ENCODE measurements around the gene PRSS50. TPM values are rescaled to one million over a fixed set of nuclear protein-coding genes. Genes with fewer than 3 reads are reported as not detected.

Gene PRSS50
- total and polyA plus RNA-seq, 9 donors: 0.12 to 0.69 (median 0.32) TPM; not detected in 1

DNA sequence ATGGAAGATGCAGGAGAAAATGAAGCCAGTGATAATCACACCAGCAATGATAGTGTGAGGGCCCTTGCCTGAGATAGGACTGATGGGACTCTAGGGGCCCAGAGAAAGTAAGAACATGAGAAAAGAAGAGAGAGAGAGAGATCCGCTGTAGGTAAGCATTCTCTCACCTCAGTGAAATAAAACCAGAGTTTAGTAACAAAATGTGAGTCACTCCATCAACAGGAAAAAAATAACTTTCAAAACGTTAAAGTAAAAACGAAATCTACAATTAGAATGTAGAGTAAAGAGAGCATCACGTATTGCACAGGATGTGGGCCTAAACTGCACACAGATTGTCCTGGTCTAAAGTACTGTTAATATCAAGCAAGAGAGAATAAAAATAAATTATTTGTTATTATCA, 6.8 kb upstream of the PRSS50 start:
- no peak overlapping the region for H3K4me3 ChIP-seq
- H3K9me3 ChIP-seq: no peaks in the 10 kb centered on the region
- intact Hi-C loops (cut with DNase I): no loop called here
- no peaks in the 10 kb centered on the region for H3K4me1 ChIP-seq (ENCODE audit: insufficient read depth)
- TF ChIP-seq EP300 (IDR thresholded peaks at IDR 0.05) (no peak), POLR2A (IDR thresholded peaks at IDR 0.05) (no peak)
- 64 to 77% (median 72%) methylated on average over 4 of the region's 4 CpGs for WGBS, 3 donors
- DNase-seq: no peak
- no peaks in the 10 kb centered on the region for H3K36me3 ChIP-seq
- no peak overlapping the region for H3K27ac ChIP-seq
- H3K27me3 ChIP-seq: no peaks in the 10 kb centered on the region

GRCh38 chr3:46722443-46722842, 4.8 kb upstream of the PRSS50 start:
- Histone ChIP-seq H3K27me3 (no peaks in the 10 kb centered on the region), H3K9me3 (no peaks in the 10 kb centered on the region), H3K4me1 (ENCODE audit: insufficient read depth) (no peaks in the 10 kb centered on the region), H3K4me3 (no peak overlapping the region), H3K27ac (no peak overlapping the region), H3K36me3 (no peaks in the 10 kb centered on the region)
- WGBS, 3 donors: 90 to 92% (median 91%) methylated on average over 5 of the region's 5 CpGs
- DNase-seq: no peak
- TF ChIP-seq EP300 (IDR thresholded peaks at IDR 0.05) (no peak), POLR2A (IDR thresholded peaks at IDR 0.05) (no peak), CTCF (IDR thresholded peaks at IDR 0.05) (no peak)
- intact Hi-C loops (cut with DNase I): no loop called here

DNA sequence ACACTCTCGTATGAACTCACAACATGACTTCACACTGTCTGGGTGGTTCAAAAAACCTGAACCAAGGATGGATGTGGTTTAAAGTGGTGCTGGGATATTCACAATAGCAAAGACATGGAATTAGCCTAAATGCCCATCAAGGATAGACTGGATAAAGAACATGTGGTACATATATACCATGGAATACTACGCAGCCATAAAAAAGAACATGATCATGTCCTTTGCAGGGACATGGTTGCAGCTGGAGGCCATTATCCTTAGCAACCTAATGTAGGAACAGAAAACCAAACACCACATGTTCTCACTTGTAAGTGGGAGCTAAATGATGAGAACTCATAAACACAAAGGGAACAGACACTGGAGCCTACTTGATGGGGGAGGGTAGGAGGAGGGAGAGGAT, 3.3 kb upstream of the PRSS50 start:
- Histone ChIP-seq H3K36me3 (no peaks in the 10 kb centered on the region), H3K4me3 (no peak overlapping the region), H3K27ac (no peak overlapping the region), H3K27me3 (no peaks in the 10 kb centered on the region), H3K9me3 (no peaks in the 10 kb centered on the region), H3K4me1 (ENCODE audit: insufficient read depth) (no peaks in the 10 kb centered on the region)
- intact Hi-C loops (cut with DNase I): no loop called here
- 62 to 92% (median 71%) methylated on average over 2 of the region's 2 CpGs for WGBS, 3 donors
- TF ChIP-seq POLR2A (IDR thresholded peaks at IDR 0.05): no peak
- TF ChIP-seq EP300 (IDR thresholded peaks at IDR 0.05): no peak
- no peak for TF ChIP-seq CTCF (IDR thresholded peaks at IDR 0.05)
- no peak for DNase-seq

DNA sequence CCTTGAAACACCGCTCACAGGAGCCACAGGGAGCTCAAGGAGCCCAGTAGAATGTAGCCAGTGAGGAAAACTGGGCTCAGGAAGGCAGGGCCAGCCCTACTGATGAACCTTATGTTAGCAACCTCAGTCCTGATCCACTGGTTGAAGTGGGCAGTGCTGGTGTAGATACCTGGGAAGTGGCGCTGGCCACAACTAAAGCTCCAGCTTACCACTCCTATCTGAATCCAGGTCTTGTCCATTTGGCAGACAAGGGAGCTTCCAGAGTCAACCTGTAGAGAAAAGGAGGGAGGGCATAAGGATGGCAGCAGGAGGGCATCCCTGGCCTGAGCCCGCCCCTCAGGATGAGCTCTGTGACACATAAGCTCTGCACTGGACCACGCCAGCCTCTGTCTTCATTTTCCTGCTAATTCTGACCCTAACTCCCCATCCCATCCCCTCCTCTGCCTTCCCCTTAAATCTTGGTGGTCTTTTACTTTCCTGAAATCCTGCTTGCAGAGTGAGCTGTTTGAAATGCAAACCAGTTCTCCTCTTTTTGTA, 2.1 kb upstream of the PRSS50 start:
- no peak overlapping the region for H3K4me3 ChIP-seq
- TF ChIP-seq POLR2A (IDR thresholded peaks at IDR 0.05): no peak
- no peak for TF ChIP-seq CTCF (IDR thresholded peaks at IDR 0.05)
- no peak for TF ChIP-seq EP300 (IDR thresholded peaks at IDR 0.05)
- WGBS, 3 donors: 70 to 85% (median 78%) methylated on average over 4 of the region's 4 CpGs
- no peaks in the 10 kb centered on the region for H3K9me3 ChIP-seq
- no peak overlapping the region for H3K27ac ChIP-seq
- H3K36me3 ChIP-seq: no peaks in the 10 kb centered on the region
- H3K4me1 ChIP-seq (ENCODE audit: insufficient read depth): no peaks in the 10 kb centered on the region
- intact Hi-C loops (cut with DNase I): no loop called here
- no peaks in the 10 kb centered on the region for H3K27me3 ChIP-seq
- no peak for DNase-seq

- Histone ChIP-seq H3K4me1 (ENCODE audit: insufficient read depth) (no peaks in the 10 kb centered on the region), H3K36me3 (no peaks in the 10 kb centered on the region), H3K27ac (no peak overlapping the region), H3K27me3 (no peaks in the 10 kb centered on the region), H3K4me3 (no peak overlapping the region), H3K9me3 (no peaks in the 10 kb centered on the region)
- WGBS, 3 donors: 78 to 88% (median 87%) methylated on average over 2 of the region's 2 CpGs
- TF ChIP-seq POLR2A (IDR thresholded peaks at IDR 0.05) (no peak), EP300 (IDR thresholded peaks at IDR 0.05) (no peak), CTCF (IDR thresholded peaks at IDR 0.05) (no peak)
- intact Hi-C loops (cut with DNase I): no loop called here
- no peak for DNase-seq
Observed at GRCh38 chr3:46719044-46719565, 1.4 kb upstream of the PRSS50 start.
